GM21723 (cell line): Measurements from ENCODE around the gene PIH1D1.
"Not testable (repeated sequence)": the region's sequence is repeated elsewhere in the genome, so short reads cannot be mapped to it uniquely, and the experiment has no call there.

Experiments used
- ATAC-seq: cut with Tn5 transposase; IDR thresholded peaks from one replicate; pipeline ENCODE4 v1.9.1; 2021; ENCODE audit warnings: mild to moderate bottlenecking, moderate library complexity; ENCODE audit not compliant: unreplicated experiment

Gene PIH1D1

DNA sequence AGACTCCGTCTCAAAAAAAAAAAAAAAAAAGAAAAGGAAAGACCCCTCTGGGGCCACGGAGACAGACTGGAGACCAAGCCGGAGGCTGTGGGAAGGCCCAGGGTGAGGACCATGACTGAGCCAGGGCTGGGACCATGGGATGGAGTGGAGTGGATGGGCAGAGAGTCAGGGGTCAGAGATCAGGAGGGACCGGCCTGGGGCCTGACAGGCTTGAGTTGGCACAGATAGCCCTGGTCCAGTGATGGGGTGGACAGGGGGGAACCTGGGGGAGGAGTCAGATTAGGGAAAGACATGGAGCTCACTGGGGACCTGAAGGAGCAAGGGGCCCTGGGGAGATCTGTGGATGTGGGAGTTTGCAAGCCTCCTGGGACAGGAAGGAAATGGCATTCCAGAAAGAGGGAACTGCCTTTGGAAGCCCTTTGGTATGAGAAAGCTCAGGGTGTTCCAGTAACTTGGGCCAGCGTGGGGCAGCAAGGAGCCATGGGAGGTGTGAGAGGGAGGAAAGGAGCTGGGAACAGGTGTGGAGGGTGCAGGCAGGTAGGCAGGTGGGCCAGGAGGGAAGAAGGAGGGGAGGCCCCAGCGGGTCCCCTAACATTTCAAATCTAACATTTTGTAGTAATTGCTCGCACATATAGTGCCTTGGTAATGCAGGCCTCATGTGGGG, 29.5 kb upstream of the PIH1D1 start:
- ATAC-seq = no peak

DNA sequence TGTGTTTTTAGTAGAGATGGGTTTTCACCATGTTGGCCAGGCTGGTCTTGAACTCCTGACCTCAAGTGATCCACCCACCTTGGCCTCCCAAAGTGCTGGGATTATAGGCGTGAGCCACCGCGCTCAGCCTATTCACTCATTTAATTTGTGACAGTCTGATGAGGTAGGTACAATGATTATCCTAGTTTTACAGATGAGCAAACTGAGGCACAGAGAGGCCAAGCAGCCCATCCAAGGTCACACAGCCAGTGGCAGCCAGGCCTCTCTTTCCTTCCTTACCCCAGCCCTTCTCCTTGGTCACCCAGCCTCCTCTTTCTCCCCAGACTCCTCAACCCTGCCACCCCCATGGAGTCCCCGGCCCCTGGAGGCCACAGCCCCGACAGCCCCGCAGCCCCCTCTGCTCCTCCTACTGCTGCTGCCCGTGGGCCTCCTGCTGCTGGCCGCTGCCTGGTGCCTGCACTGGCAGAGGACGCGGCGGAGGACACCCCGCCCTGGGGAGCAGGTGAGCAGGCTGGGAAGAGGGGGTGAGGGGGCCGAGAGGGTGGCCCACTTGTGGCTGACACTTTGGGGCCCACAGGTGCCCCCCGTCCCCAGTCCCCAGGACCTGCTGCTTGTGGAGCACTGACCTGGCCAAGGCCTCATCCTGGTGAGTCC, 28.5 kb upstream of the PIH1D1 start:
- ATAC-seq = no peak

DNA sequence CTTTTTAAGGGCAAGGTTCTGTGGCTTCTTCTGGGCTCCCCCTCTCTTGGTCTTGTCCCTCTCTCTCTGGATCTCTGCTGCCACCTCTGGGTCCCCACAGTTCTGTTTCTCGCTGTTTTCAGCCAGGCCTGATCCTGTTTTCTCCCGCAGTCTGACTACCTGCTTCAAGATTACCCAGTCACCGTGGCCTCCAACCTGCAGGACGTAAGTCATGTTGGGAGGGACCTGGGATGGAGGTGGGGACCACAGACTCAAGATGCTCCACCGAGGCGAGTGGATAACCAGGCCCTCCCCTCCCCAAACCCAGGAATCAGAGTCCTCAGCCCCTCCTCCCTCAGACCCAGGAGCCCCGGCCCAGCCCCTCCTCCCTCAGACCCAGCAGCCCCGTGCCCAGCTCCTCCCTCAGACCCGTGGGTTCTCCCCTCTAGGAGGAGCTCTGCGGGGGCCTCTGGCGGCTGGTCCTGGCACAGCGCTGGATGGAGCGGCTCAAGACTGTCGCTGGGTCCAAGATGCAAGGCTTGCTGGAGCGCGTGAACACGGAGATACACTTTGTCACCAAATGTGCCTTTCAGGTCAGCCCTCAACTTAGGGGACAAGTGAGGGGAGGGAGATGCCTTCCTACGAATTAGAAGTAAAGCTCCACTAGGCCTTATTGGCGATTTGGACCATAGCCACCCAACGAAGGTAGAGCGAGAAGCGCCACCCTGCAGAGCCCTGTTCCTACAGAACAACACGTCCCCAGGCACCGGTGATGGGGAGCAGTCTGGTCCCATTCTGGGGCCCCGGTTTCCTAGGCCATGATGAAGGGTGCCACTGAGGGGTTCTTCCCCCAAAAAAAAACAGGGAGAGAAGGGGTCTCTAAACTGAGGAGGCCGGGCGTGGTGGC, 24.6 kb upstream of the PIH1D1 start:
- ATAC-seq = no peak

DNA sequence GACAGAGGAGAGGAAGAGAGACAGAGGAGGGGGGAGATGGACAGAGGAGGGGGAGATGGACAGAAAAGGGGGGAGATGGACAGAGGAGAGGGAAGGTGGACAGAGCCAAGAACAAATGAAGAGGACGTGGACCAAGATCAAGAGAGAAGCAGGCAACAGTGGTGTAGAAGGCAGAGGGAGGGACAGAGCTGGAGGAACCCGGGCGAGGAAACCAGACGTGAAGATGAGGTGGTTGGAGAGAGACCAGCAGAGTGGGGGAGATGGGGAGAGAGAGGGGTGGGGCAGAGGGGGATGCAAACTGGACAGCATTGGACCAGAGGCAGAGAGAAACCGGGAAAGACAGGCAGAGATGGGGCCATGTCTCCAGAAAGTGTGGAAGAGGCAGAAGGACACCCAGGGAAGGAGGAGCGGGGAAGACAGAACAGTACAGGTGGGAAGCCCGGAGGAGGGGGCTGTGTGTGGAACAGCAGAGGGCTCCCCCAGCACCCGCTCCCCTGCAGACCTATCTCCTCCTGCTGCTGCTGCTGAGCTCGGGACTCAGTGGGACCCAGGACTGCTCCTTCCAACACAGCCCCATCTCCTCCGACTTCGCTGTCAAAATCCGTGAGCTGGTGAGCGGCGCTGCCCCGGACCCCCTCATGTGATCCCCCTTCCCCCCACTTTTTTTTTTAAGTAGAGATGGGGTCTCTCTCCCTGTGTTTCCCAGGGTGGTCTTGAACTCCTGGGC, 23.7 kb upstream of the PIH1D1 start:
- no peak for ATAC-seq

DNA sequence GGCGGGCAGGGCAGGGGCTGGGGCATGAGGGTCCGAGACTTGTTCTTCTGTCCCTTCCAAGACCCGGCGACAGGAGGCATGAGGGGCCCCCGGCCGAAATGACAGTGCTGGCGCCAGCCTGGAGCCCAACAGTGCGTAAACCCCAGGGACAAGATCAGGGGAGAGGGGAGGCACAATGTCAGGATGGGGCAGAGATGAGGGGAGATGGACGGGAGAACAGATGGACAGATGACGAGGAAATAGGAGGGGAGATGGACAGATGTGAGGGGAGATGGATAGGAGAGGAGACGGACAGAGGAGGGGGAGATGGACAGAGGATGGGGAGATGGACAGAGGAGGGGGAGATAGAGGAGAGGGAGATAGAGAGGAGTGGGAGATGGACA, 22.9 kb upstream of the PIH1D1 start:
- no peak for ATAC-seq

DNA sequence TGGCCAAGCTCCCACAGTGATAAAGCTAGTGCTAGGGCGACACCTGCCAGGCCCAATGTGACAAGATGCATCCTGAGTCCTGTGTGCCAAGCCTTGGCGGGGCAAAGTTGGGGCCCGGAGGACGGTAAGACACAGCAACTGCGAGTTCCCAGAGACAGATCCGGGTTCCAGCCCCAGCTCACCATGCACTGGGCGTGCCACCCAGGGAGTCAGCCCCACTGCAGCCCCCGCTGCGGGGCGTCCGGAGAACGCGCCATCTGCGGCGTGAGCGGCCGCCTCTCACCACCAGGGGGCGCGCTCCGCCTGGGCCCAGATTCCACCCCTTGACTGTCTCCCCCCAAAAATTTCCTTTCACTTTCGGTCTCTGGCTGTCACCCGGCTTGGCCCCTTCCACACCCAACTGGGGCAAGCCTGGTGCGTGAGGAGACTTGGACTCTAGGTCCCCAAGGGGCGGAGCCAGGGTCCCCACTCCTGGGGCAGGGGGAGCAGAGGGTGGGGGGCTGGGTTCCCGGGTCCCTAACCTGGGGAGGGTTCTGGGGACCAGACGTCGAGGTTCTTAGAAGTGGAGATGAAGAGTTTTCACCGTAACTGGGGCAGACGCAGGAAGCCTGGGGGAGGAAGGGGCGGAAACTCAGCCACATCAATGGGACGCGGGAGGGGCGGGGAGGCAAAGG, 22.4 kb upstream of the PIH1D1 start, which contains the start of gene FLT3LG:
Gene FLT3LG (plus strand): TSS at position 348 of the 674 bp plus-strand sequence. CDS start 425 bp downstream, outside the sequence.
- peak; percentile 48 for ATAC-seq

DNA sequence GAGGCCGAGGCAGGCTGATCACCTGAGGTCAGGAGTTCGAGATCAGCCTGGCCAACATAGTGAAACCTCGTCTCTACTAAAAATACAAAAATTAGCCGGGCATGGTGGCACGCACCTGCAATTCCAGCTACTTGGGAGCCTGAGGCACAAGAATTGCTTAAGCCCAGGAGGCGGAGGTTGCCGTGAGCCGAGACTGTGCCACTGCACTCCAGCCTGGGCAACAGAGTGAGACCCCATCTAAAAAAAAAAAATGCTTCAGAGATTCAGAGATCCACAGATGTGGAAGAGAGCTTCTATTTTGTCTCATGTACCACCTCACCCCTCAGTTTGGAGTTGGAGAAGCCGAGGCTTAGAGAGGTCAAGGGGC, 21.9 kb upstream of the PIH1D1 start:
- not testable (repeated sequence) for ATAC-seq

DNA sequence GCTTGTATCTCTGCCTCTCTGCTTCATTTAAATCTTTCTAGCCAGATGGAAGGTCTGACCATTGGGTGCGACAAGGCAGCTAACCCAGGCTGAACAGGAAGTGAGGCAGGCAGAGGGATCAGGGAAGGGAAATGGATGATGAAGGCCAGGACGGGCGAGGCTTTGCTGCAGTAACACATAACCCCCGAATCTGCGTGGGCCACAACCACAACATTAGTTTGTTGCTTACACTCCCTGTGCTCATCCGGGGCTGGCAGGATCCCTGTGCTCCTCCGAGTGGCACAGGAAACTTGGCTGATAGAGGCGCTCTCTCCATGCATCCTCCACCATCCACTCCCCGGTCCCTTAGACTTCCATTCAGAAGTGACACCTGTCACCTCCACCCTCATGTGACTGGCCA, 21.3 kb upstream of the PIH1D1 start:
- ATAC-seq = no peak

DNA sequence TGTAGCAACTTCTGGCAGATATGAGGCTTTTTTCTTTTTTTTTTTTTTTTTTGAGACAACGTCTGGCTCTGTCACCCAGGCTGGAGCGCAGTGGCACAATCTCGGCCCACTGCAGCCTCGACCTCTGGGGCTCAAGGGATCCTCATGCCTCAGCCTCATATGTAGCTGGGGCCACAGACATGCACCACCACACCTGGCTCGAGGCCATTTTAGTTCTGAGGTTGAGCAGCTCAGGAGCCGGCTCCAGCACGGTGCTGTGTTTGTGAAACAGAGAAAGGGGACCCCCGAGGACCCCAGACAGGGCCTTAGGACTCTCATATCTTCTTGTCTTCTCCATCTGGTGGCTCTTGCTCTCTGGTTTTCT, 19.0 kb upstream of the PIH1D1 start:
- no peak for ATAC-seq

DNA sequence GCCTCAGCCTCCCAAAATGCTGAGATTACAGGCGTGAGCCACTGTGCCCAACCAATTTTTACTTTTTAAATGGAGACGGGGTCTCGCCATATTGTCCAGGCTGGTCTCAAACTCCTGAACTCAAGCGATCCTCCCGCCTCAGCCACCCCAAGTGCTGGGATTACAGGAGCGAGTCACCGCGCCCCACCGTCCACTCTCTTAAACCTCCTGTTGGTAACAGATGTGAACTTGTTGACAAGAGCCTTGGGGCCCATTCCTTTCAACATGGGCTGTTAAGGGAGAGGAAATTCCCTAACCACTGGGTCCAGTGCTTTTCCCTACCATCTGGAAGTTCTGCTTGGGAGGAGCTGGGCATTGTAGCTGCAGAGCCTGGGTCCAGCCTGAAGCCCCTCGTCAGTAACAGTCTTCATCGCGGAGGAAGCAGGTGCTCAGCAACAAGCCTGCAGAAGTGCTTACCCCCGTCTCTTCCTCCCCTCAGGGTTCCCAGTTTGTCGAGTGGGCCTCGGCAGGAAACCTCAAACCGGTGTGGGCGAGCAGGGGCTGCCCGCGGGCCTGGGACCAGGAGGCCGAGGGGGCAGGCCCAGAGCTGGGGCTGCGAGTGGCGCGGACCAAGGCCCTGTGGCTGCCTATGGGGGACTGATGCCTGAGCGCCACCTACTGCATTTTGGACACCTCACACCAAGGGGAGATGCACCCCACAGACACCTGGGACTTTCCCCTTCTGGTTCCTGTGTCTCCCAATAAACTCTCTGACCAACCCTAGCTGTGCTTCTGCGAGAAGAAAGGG, 18.4 kb upstream of the PIH1D1 start:
- peak; percentile 60 for ATAC-seq

DNA sequence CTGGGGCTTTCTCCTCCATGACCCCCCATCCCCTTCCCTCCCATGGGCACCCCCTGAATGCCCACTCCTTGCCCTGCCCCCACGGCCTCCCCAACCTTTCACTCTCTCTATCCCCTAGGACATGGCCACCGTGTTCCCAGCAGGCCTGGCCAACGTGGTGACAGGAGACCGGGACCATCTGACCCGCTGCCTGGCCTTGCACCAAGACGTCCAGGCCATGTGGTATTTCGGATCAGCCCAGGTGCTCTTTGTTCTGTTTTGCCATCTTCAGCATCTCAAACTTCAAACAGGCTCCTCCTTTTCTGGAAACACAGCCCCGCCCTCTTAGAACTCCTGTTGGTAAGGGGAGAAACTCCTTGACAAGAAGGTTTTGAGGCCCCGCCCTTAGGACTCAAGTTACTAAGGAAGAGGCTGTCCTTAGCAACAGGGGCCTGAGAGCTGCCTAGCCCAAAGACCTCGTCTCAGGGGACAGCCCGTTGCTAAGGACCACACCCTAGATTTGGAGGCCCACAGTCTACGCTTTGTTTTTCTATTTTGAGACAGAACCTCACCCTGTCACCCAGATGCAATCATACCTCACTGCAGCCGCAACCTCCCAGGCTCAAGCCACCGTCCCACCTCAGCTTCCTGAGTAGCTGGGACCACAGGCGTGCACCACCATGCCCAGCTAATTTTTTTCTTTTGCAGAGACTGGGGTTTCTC, 17.3 kb upstream of the PIH1D1 start:
- peak; percentile 67 for ATAC-seq

DNA sequence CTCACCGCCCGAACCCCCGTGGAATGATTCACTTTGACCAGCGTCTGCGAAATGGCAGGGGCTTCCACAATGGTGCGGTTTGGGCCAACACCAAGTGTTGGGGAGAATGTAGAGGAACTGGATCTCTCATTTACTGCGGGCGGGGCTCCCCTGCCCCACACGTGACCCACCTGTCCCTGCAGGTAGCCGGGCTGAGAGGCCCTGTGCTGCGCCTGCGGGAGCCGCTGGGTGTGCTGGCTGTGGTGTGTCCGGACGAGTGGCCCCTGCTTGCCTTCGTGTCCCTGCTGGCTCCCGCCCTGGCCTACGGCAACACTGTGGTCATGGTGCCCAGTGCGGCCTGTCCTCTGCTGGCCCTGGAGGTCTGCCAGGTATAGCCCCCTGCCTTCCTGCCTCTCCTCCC, 16.6 kb upstream of the PIH1D1 start:
- ATAC-seq = no peak

DNA sequence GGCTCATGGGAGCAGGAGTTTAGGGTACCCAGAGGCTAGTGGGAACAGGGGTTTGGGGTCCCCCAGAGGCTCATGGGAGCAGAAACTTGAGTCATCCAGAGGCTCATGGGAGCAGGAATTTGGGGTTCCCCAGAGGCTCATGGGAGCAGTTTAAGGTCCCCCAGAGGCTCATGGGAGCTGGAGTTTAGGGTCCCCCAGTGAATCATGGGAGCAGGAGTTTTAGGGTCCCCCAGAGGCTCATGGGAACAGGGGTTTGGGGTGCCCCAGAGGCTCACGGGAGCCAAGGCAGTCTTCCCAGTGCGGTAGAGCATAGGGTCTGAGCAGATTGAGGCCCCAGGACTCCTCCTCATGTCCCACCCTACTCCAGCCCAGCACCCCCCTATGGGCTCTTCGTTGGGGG, 13.8 kb upstream of the PIH1D1 start:
- no peak for ATAC-seq

DNA sequence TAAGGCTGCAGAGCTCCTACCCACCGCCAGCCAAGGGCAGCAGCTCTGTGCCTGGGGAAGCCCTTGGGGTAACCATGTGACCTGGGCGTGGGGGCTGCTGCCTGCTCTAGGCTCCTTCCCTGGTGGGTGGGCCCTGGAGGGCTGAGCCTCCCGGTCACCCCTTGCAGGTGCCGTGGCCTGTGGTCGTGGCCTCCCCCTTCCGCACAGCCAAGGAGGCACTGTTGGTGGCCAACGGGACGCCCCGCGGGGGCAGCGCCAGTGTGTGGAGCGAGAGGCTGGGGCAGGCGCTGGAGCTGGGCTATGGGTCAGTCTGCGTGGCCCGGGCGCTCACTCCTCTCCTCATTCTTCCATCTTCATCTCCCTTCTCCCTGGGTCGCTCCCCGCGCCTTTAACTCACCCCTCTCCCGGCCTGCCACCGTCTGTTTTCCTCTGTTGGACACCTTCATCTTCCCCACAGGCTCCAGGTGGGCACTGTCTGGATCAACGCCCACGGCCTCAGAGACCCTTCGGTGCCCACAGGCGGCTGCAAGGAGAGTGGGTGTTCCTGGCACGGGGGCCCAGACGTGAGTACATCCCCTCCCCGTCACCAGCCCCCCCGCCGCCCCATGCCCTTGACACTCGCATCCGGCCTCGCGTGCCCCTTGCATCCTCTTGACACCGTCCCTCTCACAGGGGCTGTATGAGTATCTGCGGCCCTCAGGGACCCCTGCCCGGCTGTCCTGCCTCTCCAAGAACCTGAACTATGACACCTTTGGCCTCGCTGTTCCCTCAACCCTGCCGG, 12.5 kb upstream of the PIH1D1 start:
- ATAC-seq = no peak

DNA sequence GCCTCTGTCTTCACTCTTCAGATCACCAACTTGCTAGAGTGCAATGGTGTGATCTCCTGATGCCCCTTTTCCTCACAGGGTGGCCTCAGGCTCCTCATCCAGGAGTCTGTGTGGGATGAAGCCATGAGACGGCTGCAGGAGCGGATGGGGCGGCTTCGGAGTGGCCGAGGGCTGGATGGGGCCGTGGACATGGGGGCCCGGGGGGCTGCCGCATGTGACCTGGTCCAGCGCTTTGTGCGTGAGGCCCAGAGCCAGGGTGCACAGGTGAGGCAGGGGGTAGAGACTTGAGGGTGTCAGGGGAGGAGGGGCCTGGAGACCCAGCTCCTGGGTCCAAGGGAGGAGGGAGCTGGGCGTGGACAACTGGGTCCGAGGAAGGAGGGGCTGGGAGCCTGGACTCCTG, 10.9 kb upstream of the PIH1D1 start:
- no peak for ATAC-seq

DNA sequence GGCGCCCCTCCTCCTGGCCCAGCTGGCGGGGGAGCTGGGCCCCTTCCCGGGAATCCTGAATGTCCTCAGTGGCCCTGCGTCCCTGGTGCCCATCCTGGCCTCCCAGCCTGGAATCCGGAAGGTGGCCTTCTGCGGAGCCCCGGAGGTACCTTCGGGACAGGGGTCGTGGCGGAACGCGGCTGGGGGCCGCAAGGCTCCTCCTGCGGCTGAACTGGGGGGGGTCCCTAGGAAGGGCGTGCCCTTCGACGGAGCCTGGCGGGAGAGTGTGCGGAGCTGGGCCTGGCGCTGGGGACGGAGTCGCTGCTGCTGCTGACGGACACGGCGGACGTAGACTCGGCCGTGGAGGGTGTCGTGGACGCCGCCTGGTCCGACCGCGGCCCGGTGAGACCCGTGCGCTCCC, 10.0 kb upstream of the PIH1D1 start:
- ATAC-seq = no peak

DNA sequence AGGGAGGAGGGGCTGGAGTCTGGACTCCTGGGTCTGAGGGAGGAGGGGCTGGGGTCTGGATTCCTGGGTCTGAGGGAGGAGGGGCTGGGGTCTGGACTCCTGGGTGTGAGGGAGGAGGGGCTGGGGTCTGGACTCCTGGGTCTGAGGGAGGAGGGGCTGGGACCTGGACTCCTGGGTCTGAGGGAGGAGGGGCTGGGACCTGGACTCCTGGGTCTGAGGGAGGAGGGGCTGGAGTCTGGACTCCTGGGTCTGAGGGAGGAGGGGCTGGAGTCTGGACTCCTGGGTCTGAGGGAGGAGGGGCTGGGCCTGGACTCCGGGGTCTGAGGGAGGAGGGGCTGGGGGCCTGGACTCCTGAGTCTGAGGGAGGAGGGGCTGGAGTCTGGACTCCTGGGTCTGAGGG, 9.5 kb upstream of the PIH1D1 start:
- not testable (repeated sequence) for ATAC-seq

DNA sequence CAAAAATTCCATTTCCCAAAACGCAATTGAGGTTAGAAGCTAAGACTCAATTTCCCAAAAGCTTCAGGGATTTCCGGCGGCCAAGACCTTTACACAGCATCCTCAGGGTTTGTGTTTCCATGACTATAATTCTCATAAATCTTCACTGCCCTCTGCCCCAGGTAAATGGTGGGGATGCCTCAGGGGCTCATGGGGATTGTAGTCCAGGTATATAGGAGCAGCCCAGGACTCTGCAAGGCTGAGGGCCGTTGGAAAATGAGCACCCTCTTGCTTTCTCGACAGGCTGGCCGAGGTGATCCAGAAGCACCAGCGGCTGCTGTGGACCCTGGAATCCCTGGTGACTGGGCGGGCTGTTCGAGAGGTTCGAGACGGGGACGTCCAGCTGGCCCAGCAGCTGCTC, 7.8 kb upstream of the PIH1D1 start:
- no peak for ATAC-seq

DNA sequence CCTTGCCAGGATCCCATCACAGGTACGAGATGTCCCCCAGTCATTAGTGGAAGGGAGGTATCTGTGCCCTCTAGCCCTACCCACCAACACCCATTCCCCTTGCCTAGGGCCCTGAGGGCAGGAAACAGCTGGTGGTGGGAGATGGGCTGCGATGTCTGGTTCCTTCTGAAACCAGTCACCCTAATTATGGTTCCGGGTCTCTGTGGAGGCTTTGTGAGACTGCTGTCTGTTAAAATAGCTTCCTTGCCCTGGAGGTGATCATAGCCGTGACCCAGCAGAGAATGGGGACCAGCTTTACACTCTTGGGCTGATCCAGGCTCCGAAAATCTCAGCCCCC, 6.9 kb upstream of the PIH1D1 start:
- ATAC-seq = no peak
